Germinal center (tissue), 1 donor: ENCODE results near the gene FUNDC2.
"Not testable (repeated sequence)": the region's sequence is repeated elsewhere in the genome, so short reads cannot be mapped to it uniquely, and the experiment has no call there.

Experiments
- DNase-seq: peaks from one replicate; pipeline ENCODE4 v3.0.0; 2012; ENCODE audit warnings: mixed read lengths, low spot score

The FUNDC2 gene

GRCh38 chrX:155026727-155027508 lies at the start of gene FUNDC2:
Gene FUNDC2, plus strand, starts transcription at chrX:155026844. Its CDS starts 95 bp downstream, at chrX:155026939.
- DNase-seq = peak; percentile 88

- no peak for DNase-seq
Measured at GRCh38 chrX:154979629-154980028, 47.0 kb upstream of the FUNDC2 start.

- DNase-seq = peak; percentile 39
Measured at GRCh38 chrX:154980330-154981115, 46.1 kb upstream of the FUNDC2 start.

- no peak for DNase-seq
Measured at GRCh38 chrX:154981116-154981411, 45.6 kb upstream of the FUNDC2 start.

- no peak for DNase-seq
Measured at GRCh38 chrX:154986826-154987575, 39.6 kb upstream of the FUNDC2 start.

- no peak for DNase-seq
Measured at GRCh38 chrX:154987940-154988339, 38.7 kb upstream of the FUNDC2 start.

- DNase-seq = no peak
Measured at GRCh38 chrX:154988719-154989118, 37.9 kb upstream of the FUNDC2 start.

GRCh38 chrX:154990496-154990895 lies 36.1 kb upstream of the FUNDC2 start:
- no peak for DNase-seq

- DNase-seq = no peak
Measured at GRCh38 chrX:154991039-154991438, 35.6 kb upstream of the FUNDC2 start.

- DNase-seq = no peak
Measured at GRCh38 chrX:154991476-154991875, 35.2 kb upstream of the FUNDC2 start.

- DNase-seq = no peak
Measured at GRCh38 chrX:154998204-154998880, 28.3 kb upstream of the FUNDC2 start.

- DNase-seq = no peak
Measured at GRCh38 chrX:155000841-155001240, 25.8 kb upstream of the FUNDC2 start.

- no peak for DNase-seq
Measured at GRCh38 chrX:155001873-155002272, 24.8 kb upstream of the FUNDC2 start.

GRCh38 chrX:155005190-155005589 lies 21.5 kb upstream of the FUNDC2 start:
- DNase-seq = no peak

GRCh38 chrX:155006379-155006778 lies 20.3 kb upstream of the FUNDC2 start:
- DNase-seq = not testable (repeated sequence)

GRCh38 chrX:155006913-155007671 lies 19.6 kb upstream of the FUNDC2 start:
- not testable (repeated sequence) for DNase-seq

GRCh38 chrX:155008578-155008977 lies 18.1 kb upstream of the FUNDC2 start:
- DNase-seq = not testable (repeated sequence)

GRCh38 chrX:155009994-155010472 lies 16.6 kb upstream of the FUNDC2 start:
- DNase-seq = no peak

- no peak for DNase-seq
Measured at GRCh38 chrX:155020591-155020990, 6.1 kb upstream of the FUNDC2 start.

- DNase-seq = no peak
Measured at GRCh38 chrX:155022585-155022984, 4.1 kb upstream of the FUNDC2 start, which contains the start of gene F8. Gene F8, minus strand, starts transcription at chrX:155022723. Its CDS starts 171 bp downstream, at chrX:155022552.
